Fibroblast of mammary gland (primary cell): ENCODE results near the gene TTC28.
"Not testable (repeated sequence)": the region's sequence is repeated elsewhere in the genome, so short reads cannot be mapped to it uniquely, and the experiment has no call there.

Source experiments
- DNase-seq: peaks from one replicate; pipeline ENCODE4 v3.0.0-alpha.2; 2010; ENCODE audit warnings: low read depth
- H3K4me3 ChIP-seq: 2 replicates; pipeline ENCODE4 v1.5.1; 2011; ENCODE audit warnings: low read depth, mild to moderate bottlenecking, low read length, moderate library complexity; ENCODE audit not compliant: control insufficient read depth
- TF ChIP-seq, protein P1 (sequence below): conservative IDR thresholded peaks from 2 replicates; pipeline ENCODE4 v1.5.1; 2011; ENCODE audit warnings: low read depth, low read length, inconsistent platforms; ENCODE audit not compliant: control insufficient read depth, insufficient read depth

TTC28 gene

DNA sequence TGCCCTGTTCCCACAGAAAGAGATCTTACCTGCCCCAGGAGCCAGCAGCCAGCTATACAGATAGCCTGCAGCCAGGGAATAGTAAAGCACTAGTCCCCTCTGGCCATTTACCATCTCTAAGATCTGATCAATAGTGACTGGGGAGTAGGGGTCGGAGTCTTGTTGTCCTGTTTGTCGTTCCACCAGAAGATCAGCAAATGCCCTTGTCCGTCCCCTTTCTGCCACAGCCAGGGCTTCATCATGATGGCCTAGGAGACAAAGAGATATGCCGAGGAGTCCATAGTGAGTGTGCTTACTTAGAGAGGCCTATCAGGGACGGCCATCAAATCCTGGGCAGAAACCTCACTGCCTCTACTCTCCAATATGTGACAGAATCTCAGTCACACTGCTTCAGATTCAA, 583.5 kb downstream of the TTC28 start:
- TF ChIP-seq, protein P1, sequence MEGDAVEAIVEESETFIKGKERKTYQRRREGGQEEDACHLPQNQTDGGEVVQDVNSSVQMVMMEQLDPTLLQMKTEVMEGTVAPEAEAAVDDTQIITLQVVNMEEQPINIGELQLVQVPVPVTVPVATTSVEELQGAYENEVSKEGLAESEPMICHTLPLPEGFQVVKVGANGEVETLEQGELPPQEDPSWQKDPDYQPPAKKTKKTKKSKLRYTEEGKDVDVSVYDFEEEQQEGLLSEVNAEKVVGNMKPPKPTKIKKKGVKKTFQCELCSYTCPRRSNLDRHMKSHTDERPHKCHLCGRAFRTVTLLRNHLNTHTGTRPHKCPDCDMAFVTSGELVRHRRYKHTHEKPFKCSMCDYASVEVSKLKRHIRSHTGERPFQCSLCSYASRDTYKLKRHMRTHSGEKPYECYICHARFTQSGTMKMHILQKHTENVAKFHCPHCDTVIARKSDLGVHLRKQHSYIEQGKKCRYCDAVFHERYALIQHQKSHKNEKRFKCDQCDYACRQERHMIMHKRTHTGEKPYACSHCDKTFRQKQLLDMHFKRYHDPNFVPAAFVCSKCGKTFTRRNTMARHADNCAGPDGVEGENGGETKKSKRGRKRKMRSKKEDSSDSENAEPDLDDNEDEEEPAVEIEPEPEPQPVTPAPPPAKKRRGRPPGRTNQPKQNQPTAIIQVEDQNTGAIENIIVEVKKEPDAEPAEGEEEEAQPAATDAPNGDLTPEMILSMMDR, result no peak
- H3K4me3 ChIP-seq, result no peak overlapping the region

DNA sequence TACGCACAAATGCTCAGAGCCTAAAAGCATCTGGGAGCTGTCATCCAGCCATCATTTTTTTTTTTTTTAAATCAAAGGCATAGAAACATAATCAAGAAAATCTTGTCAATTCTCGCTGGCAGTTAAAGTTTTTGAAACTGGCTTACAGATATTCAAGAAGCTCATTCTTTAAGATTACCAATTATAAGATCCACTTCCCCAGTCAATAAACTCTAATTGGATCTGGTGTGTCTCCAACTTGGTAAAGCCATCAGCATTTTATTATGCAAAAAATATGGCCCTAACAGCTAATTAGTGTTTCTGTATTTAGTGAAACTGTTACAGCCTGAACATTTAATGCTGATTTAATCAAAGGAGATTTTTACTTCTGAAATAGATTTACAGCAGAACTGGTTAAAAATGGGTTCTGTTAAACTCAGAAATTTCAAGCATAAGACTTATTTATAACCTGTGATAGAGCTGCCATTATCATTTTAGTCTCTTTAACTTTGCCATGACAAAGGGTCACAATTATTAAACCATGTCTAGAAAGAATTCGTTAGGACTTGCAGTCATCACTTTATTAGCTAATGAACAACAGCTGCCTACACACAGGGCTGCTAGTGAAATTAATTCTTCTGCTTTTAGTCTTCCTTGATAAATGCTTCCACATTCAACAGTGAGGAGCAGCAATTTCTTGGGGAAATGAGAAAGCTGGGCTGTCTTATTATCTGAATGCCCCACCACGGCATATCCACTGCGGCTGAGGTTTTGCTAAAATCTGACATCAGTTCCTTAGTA, 584.1 kb downstream of the TTC28 start:
- TF ChIP-seq, protein P1, result no peak
- no peak for DNase-seq
- no peak overlapping the region for H3K4me3 ChIP-seq

More for the DNA sequence above, 583.5 kb downstream of the TTC28 start:
- DNase-seq, result no peak

DNA sequence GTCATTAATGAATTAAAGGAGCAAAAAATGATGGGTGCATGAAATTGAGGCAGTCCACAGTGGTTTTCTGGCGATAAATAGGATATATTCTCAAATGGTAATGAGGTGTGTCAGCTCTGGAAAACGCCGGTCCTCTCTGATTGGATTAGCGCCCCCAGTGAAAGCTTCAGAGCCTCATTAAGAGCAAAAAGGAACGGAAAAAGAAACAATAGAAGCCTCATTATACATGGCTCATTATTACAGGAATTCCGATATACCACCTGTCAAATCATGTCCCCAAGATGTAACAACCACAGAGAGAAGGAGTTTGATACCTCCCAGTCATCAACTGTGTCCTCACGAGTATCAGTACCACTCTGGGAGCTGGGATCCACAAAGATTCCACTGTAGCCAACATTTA, 584.9 kb downstream of the TTC28 start:
- no peak overlapping the region for H3K4me3 ChIP-seq
- TF ChIP-seq, protein P1, result no peak
- no peak for DNase-seq

DNA sequence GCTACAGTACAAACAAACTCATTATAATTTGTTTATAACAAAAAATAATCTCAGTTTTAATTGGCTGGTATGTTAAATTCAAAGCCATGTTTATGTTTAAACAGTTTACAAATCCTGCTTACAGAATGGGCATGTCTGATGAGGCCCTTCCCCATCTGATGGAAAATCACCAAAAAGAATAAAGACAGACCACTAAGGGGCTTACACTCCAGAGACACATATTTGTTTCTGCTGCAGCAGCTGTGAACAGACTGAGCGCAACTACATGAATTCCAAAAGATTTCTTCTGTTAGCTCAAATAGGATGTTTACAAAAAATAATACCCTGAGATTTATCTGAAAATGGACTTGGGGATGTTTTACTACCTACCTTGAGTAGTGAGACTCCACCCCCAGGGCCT, 585.9 kb downstream of the TTC28 start:
- TF ChIP-seq, protein P1, result no peak
- DNase-seq, result no peak
- H3K4me3 ChIP-seq, result no peak overlapping the region

DNA sequence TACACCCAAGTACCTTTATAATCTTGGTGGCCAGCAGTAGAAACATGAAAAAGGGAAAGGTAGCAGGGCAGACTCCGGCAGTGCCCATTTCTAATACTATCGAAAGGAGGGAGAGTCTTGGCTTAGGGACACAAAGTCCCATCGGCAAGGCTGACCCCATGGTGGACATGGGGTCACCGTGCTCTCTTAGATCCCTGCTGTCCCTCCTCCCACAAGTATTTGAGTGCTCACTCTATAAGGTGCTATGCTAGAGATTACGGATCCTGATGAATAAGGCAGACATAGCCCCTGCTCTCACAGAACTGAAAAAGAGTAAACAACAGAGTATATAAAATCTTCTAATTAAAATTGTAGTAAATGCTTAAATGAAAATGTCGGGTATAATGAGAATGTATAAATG, 588.2 kb downstream of the TTC28 start:
- DNase-seq, result no peak
- TF ChIP-seq, protein P1, result no peak
- H3K4me3 ChIP-seq, result no peak overlapping the region

DNA sequence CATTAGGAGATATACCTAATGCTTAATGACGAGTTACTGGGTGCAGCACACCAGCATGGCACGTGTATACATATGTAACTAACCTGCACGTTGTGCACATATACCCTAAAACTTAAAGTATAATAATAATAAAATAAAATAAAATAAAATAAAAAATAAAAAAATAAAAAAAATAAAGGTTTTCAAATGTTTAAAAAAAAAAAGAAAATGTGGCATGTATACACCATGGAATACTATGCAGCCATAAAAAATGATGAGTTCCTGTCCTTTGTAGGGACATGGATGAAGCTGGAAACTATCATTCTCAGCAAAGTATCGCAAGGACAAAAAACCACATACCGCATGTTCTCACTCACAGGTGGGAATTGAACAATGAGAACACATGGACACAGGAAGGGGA, 590.1 kb downstream of the TTC28 start:
- not testable (repeated sequence) for DNase-seq, H3K4me3 ChIP-seq

DNA sequence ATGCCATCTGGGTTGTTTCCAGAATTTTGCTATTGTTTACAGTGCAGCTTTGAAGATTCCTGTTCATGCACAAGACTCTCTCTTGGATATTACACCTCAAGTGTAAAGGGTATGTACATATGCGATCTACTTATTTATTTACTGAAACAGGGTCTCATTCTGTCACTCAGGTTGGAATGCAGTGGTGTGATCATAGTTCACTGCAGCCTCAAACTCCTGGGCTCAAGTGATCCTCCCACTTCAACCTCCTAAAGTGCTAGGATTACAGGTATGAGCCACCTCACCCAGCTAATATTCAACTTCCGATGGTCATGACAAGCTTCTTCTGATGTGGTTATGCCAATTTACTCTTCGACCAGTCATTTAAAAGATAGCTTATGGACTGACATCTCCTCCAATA, 602.5 kb downstream of the TTC28 start:
- no peak for DNase-seq
- no peak overlapping the region for H3K4me3 ChIP-seq
- TF ChIP-seq, protein P1, result no peak
